HG02610 (cell line): ENCODE data around the gene ZC3H15.

Source experiments
- ATAC-seq: cut with Tn5 transposase; IDR thresholded peaks from one replicate; pipeline ENCODE4 v1.9.1; 2021; ENCODE audit warnings: mild to moderate bottlenecking, moderate library complexity; ENCODE audit not compliant: unreplicated experiment

The ZC3H15 gene

DNA sequence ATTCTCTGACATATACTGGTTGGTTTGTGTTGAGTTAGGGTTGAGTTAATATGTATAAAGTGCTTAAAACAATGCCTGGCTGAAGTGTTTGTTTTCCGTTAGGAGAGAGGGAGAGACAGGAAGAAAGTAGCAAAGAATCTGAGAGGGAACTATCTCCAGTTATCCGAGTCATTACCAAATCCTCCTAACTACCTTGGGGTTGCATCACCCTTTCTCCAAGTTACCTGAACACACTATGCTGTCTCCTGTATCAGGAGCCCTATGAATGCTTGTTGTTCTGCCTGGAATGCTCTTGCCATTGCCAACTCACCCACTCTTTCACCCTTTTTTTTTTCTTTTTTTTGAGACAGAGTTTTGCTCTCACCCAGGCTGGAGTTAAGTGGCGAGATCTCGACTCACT, 55.9 kb downstream of the ZC3H15 start:
- no peak for ATAC-seq

DNA sequence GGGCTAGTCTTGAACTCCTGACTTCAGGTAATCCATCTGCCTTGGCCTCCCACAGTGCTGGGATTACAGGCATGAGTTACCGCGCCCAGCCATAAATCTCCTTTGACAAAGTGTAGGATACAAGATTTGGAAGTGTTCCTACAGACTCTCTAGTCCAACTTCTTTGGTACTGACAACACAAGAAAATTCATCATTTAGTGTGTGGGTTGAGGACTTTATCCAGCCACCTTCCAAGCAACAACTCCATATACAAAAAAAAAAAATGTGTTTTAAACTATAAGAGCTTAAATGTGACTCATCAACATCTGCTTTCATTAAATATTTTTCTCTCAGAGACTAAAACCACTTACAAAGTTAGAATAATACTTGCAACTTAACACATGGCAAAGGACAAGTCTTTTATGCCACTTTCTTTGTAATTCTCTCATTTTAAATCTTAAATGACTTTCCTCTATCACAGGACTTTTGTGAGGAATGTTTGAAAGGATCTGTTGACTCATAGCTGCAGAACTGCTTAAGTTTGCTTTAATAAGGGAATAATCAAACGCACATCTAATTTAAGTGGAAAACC, 57.6 kb downstream of the ZC3H15 start:
- no peak for ATAC-seq

- ATAC-seq, result peak; percentile 86
These were observed 58.2 kb downstream of the ZC3H15 start for GRCh38 chr2:186544255-186544675.

- ATAC-seq, result no peak
These were observed 60.8 kb downstream of the ZC3H15 start for GRCh38 chr2:186546846-186547245.

DNA sequence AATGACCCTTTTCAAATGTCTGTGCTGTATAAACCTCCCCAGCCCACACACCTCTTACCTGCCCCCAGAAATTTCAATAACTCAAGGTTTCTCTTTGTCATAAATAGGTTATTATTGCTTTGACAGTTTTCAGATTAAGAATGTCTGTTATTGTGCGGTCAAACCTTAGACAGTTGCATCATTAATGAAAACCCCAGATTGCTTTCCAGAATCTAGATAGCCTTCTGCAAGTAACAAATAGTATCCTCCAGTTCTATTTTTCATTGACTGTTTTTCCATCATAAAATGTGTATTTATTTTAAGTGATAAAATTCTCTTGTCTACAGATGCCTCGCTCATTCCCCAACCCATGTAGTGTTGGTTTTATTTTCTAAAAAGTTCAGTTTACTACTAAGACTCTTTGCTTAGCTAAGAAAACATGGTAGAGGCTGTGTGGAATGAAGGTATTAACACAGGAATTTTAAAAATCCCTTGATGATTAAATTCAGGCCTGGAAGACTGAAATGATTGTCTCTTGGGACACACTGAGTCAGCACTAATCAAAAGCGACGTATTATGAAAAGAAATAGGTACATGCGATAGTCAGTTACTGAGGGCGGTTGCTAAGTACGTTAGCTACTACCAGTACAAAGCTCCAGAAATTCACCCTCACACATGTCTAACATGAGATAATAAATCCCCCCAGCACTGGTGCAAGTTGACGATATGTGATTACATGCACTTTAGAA, 65.4 kb downstream of the ZC3H15 start:
- ATAC-seq, result no peak

DNA sequence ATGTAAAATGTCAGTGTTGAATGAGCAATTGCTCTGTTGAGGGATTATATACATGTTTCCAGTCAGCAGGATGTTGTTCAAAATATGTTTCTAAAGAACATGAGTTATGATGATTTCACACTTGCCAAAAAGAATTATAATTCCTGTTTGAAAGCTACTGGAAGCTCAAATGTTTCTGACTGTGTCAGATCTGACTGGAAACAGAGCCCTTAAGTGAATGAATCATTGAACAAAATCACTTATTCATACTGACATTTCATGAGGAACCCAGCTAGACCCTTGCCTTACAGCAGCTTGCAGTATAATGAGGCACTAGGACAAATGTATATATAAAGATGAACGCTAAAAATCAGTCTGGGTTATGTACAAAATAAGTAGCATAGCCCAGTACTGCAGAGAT, 68.4 kb downstream of the ZC3H15 start:
- ATAC-seq, result no peak

DNA sequence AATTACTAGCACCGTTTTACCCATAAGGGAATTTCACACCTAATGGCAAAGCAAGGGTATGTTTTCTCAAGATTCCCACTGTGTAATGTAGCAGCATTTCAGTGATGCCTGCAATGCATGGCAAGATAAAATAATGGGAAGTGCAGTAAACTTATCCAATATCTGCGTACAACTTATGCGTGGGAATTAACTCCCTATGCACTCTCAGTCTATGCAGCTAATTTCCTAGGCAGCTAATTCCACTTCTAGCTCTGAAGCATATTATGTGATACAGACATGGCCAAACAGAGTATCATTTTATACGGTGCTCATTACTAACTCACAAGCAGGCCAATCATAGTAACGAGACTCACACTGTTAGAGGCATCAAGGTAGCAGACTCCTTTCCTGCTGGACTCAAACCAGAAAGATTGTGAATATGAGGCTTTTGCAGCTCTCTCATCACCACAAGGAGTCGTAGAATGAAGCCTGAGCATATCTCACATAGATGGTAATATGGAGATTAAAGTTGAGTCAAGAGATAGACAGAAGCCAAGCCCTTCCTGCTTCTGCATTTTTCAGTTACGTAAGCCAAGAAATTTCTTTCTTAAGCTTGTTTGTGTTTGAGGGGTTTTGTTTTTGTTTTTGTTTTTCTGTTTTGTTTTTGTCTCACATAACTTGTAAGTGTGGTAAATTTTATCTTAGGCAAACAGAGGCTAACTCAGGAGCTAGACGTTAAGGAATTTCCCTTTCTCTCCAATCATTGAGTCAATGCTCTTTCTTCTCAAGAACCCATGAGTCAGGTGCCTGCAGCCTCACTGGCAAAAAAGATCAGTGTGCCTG, 69.0 kb downstream of the ZC3H15 start:
- no peak for ATAC-seq

DNA sequence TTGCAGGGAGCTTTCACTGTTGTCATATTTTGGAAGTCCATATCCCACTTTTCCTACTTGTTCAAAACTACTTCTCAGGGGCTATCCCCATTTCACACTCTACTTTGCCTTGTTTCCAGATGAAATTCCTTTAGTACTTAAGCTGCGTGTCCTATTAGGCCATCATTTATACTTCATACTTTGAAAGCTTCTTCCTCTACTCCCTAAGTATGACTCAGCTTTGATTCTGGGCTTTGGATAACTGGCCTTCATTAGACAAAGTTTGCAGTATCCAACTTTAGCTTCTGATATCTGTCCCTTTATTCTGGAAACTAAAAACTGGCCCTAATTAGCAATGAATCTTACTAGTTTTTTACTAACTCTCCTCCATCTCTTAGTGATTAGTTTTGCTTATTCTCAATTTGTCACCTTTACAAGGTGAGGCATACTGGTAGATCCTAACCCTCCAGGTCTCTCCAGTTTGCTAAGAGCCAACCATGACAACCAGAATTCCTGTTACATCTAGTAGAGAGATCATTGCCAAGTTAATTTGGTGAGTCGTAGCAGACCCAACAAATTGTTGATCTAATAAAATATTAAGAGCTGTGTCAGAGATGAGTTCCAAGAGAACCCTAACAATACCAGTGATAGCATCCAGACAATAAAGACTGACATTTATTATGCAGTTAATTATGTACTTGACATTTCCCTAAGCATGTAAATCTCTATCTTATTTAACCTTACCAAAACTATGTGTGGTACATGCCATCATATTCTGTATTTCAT, 72.6 kb downstream of the ZC3H15 start:
- no peak for ATAC-seq
